ENCODE measurements around the gene PLCB4. TPM values are rescaled to one million over a fixed set of nuclear protein-coding genes. Genes with fewer than 3 reads are reported as not detected.

Gene PLCB4
- total RNA-seq, 1 experiment from 2014 or later = 12.9 TPM

- intact Hi-C loops (cut with micrococcal nuclease; ENCODE audit: unreplicated experiment) = no loop called here
- Mint-ChIP-seq H3K9me3 (ENCODE audit: low read depth, unreplicated experiment) (no peaks in the 10 kb centered on the region), H3K27me3 (ENCODE audit: unreplicated experiment) (no peaks in the 10 kb centered on the region), H3K27ac (ENCODE audit: unreplicated experiment) (no peak overlapping the region), H3K36me3 (ENCODE audit: insufficient read depth, unreplicated experiment) (peaks cover 5% of the 10 kb centered on the region), H3K4me3 (ENCODE audit: low read depth, unreplicated experiment) (no peak overlapping the region), H3K4me1 (ENCODE audit: low read depth, unreplicated experiment) (no peaks in the 10 kb centered on the region)
- DNase-seq = no peak
- no TSS peak for BruUV-seq (replicated peaks)
- TF ChIP-seq CTCF (IDR thresholded peaks at IDR 0.05; ENCODE audit: unreplicated experiment) = no peak
- CTCF ChIA-PET = no interaction called here
These were observed 331.5 kb downstream of the PLCB4 start for GRCh38 chr20:9400171-9401025.

- no peak overlapping the region for H3K4me3 Mint-ChIP-seq (ENCODE audit: low read depth, unreplicated experiment)
- H3K27me3 Mint-ChIP-seq (ENCODE audit: unreplicated experiment) = no peaks in the 10 kb centered on the region
- peaks cover 5% of the 10 kb centered on the region for H3K36me3 Mint-ChIP-seq (ENCODE audit: insufficient read depth, unreplicated experiment)
- CTCF ChIA-PET = no interaction called here
- no TSS peak for BruUV-seq (replicated peaks)
- no peaks in the 10 kb centered on the region for H3K9me3 Mint-ChIP-seq (ENCODE audit: low read depth, unreplicated experiment)
- TF ChIP-seq CTCF (IDR thresholded peaks at IDR 0.05; ENCODE audit: unreplicated experiment) = no peak
- H3K27ac Mint-ChIP-seq (ENCODE audit: unreplicated experiment) = no peak overlapping the region
- intact Hi-C loops (cut with micrococcal nuclease; ENCODE audit: unreplicated experiment) = no loop called here
- H3K4me1 Mint-ChIP-seq (ENCODE audit: low read depth, unreplicated experiment) = no peaks in the 10 kb centered on the region
- no peak for DNase-seq
These were observed 332.5 kb downstream of the PLCB4 start for GRCh38 chr20:9401371-9401770.

- no peak for DNase-seq
- no TSS peak for BruUV-seq (replicated peaks)
- CTCF ChIA-PET = no interaction called here
- H3K4me1 Mint-ChIP-seq (ENCODE audit: low read depth, unreplicated experiment) = no peaks in the 10 kb centered on the region
- no peak overlapping the region for H3K27ac Mint-ChIP-seq (ENCODE audit: unreplicated experiment)
- H3K4me3 Mint-ChIP-seq (ENCODE audit: low read depth, unreplicated experiment) = no peak overlapping the region
- no peak for TF ChIP-seq CTCF (IDR thresholded peaks at IDR 0.05; ENCODE audit: unreplicated experiment)
- H3K36me3 Mint-ChIP-seq (ENCODE audit: insufficient read depth, unreplicated experiment) = peaks cover 3% of the 10 kb centered on the region
- H3K27me3 Mint-ChIP-seq (ENCODE audit: unreplicated experiment) = no peaks in the 10 kb centered on the region
- H3K9me3 Mint-ChIP-seq (ENCODE audit: low read depth, unreplicated experiment) = no peaks in the 10 kb centered on the region
- intact Hi-C loops (cut with micrococcal nuclease; ENCODE audit: unreplicated experiment) = no loop called here
These were observed 333.3 kb downstream of the PLCB4 start for GRCh38 chr20:9402141-9402540.

GRCh38 chr20:9402546-9402945 is 333.7 kb downstream of the PLCB4 start:
- CTCF ChIA-PET = no interaction called here
- no TSS peak for BruUV-seq (replicated peaks)
- Mint-ChIP-seq H3K27me3 (ENCODE audit: unreplicated experiment) (no peaks in the 10 kb centered on the region), H3K4me1 (ENCODE audit: low read depth, unreplicated experiment) (no peaks in the 10 kb centered on the region), H3K9me3 (ENCODE audit: low read depth, unreplicated experiment) (no peaks in the 10 kb centered on the region), H3K27ac (ENCODE audit: unreplicated experiment) (no peak overlapping the region), H3K4me3 (ENCODE audit: low read depth, unreplicated experiment) (no peak overlapping the region), H3K36me3 (ENCODE audit: insufficient read depth, unreplicated experiment) (no peaks in the 10 kb centered on the region)
- no peak for DNase-seq
- no peak for TF ChIP-seq CTCF (IDR thresholded peaks at IDR 0.05; ENCODE audit: unreplicated experiment)
- intact Hi-C loops (cut with micrococcal nuclease; ENCODE audit: unreplicated experiment) = no loop called here
